HepG2 (cell line): Measurements from ENCODE around the gene PGLYRP4.

Experiments
- HOXA3 ChIP-seq: sonication (generic); formaldehyde crosslinking; IDR thresholded peaks from 2 replicates; pipeline ENCODE4 v1.5.0; 2020; ENCODE audit warnings: missing genetic modification reagents
- SMC3 ChIP-seq: IDR thresholded peaks from 2 replicates; pipeline ENCODE4 v1.6.1; 2011; ENCODE audit warnings: low read length, improper control_type of control experiment
- ZNF282 ChIP-seq: fragments of 450-650 bp; IDR thresholded peaks from 2 replicates; pipeline ENCODE4 v1.6.1; 2018; ENCODE audit not compliant: partially characterized antibody
- TF ChIP-seq, protein P1 (sequence below): sonication (generic); formaldehyde crosslinking; IDR thresholded peaks from 2 replicates; pipeline ENCODE4 v1.4.0; 2020; ENCODE audit warnings: missing genetic modification reagents

GRCh38 chr1:153389401-153389800, 40.8 kb upstream of the PGLYRP4 start:
- TF ChIP-seq HOXA3 (CRISPR knock-in tag), result no peak
- no peak for TF ChIP-seq ZNF282
- TF ChIP-seq, protein P1, sequence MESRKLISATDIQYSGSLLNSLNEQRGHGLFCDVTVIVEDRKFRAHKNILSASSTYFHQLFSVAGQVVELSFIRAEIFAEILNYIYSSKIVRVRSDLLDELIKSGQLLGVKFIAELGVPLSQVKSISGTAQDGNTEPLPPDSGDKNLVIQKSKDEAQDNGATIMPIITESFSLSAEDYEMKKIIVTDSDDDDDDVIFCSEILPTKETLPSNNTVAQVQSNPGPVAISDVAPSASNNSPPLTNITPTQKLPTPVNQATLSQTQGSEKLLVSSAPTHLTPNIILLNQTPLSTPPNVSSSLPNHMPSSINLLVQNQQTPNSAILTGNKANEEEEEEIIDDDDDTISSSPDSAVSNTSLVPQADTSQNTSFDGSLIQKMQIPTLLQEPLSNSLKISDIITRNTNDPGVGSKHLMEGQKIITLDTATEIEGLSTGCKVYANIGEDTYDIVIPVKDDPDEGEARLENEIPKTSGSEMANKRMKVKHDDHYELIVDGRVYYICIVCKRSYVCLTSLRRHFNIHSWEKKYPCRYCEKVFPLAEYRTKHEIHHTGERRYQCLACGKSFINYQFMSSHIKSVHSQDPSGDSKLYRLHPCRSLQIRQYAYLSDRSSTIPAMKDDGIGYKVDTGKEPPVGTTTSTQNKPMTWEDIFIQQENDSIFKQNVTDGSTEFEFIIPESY (CRISPR knock-in tag), result no peak
- no peak for TF ChIP-seq SMC3
